Type B pancreatic cell (in vitro differentiated cells): ENCODE results near the gene ABHD12. TPM values are rescaled to one million over a fixed set of nuclear protein-coding genes. Genes with fewer than 3 reads are reported as not detected.

Experiments
- DNase-seq: peaks from one replicate; pipeline ENCODE4 v3.0.0; 2021; ENCODE audit warnings: mixed read lengths; ENCODE audit not compliant: unreplicated experiment; ENCODE audit errors: extremely low spot score
- H3K27ac Mint-ChIP-seq: 2 replicates; pipeline ENCODE4 v1.8.0; 2021; ENCODE audit warnings: mild to moderate bottlenecking, mixed read lengths
- H3K27me3 Mint-ChIP-seq: 2 replicates; pipeline ENCODE4 v1.8.0; 2021; ENCODE audit warnings: mixed read lengths
- H3K36me3 Mint-ChIP-seq: 2 replicates; pipeline ENCODE4 v1.8.0; 2021; ENCODE audit warnings: mixed read lengths
- H3K4me1 Mint-ChIP-seq: one replicate; pipeline ENCODE4 v1.8.0; 2021; ENCODE audit warnings: mixed read lengths; ENCODE audit not compliant: unreplicated experiment
- H3K4me3 Mint-ChIP-seq: 2 replicates; pipeline ENCODE4 v1.8.0; 2021; ENCODE audit warnings: mild to moderate bottlenecking, mixed read lengths
- H3K9me3 Mint-ChIP-seq: 2 replicates; pipeline ENCODE4 v1.8.0; 2021; ENCODE audit warnings: mixed read lengths
- long read RNA-seq: library from polyadenylated mRNA; unstranded; transcript quantifications from one replicate; pipeline ENCODE4 v2.0.0, GENCODE V29; 2020
- total RNA-seq: library from RNA; stranded (reverse); gene quantifications from 2 replicates; pipeline ENCODE4 v1.2.1, GENCODE V29; 2021; ENCODE audit warnings: low replicate concordance
- TF ChIP-seq, protein P1 (sequence below): fragments of 200-600 bp; sonication (generic); conservative IDR thresholded peaks from 2 replicates; pipeline ENCODE4 v1.5.0; 2021; ENCODE audit warnings: antibody characterized with exemption, mild to moderate bottlenecking

Gene ABHD12
- total RNA-seq, result 68.9 and 94.5 TPM in 2 replicates
- long read RNA-seq, partial matches to known transcripts, result 5 of 23 reads
- long read RNA-seq, other reads (novel, unspliced or antisense), result 13 of 23 reads

DNA sequence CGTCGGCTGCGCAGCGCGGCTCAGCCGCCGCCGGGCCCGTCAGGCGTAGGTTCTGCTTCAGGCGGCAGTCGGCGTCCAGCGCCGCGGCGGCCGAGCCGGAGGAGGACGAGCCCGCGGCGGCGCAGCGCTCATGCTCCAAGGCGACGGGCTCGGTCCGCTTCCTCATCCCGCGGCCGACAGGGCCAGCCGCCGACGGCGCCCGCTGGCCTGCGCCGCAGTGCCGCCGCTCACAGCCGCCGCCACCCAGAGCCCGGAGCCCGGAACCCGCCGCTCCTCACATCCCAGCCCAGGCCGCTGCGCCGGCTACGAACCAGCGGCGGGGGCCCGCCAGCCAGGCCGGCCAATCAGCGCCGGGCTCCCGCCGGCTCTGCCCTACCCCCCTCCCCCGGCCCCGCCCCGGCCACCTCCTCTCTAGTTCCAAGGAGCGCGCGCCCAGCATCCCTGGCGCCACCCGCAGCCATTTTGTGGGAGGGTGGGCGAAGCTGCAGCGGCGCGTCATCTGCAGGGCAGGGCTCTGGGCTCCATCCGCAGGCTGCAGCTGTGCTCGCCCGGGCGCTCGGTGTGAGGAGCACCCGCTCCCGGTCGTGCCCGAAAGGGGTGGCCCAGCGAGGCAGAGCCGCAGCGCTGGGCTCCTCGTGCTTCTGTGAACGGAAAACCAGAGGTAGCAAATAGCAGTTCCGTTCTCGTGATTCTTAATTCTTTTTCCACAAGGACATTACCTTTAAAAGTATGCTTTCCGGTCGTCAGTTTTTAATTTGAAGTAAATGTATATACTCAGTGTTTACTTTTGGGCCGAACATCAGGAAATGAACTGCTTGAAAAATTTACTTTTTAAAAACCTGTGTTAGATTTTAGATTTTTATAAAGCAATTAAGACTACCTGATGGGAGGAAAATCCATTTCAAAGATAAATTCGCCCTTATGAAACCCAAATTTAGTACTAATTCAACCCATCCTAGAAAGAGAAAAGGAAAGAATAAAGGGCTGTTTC, at the start of gene ABHD12:
Gene ABHD12, minus strand, starts transcription at position 298 of the 991 bp plus-strand sequence. Its CDS starts 132 bp downstream, at position 166.
- H3K9me3 Mint-ChIP-seq, result no peaks in the 10 kb centered on the region
- peaks cover 13% of the 10 kb centered on the region for H3K36me3 Mint-ChIP-seq
- peak; percentile 96 for DNase-seq
- H3K4me3 Mint-ChIP-seq, result peak within 1 kb of the TSS; percentile 95
- peaks cover 9% of the 10 kb centered on the region for H3K4me1 Mint-ChIP-seq
- TF ChIP-seq, protein P1, sequence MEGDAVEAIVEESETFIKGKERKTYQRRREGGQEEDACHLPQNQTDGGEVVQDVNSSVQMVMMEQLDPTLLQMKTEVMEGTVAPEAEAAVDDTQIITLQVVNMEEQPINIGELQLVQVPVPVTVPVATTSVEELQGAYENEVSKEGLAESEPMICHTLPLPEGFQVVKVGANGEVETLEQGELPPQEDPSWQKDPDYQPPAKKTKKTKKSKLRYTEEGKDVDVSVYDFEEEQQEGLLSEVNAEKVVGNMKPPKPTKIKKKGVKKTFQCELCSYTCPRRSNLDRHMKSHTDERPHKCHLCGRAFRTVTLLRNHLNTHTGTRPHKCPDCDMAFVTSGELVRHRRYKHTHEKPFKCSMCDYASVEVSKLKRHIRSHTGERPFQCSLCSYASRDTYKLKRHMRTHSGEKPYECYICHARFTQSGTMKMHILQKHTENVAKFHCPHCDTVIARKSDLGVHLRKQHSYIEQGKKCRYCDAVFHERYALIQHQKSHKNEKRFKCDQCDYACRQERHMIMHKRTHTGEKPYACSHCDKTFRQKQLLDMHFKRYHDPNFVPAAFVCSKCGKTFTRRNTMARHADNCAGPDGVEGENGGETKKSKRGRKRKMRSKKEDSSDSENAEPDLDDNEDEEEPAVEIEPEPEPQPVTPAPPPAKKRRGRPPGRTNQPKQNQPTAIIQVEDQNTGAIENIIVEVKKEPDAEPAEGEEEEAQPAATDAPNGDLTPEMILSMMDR, result no peak
- peak within 1 kb of the TSS; percentile 92 for H3K27ac Mint-ChIP-seq
- no peaks in the 10 kb centered on the region for H3K27me3 Mint-ChIP-seq

DNA sequence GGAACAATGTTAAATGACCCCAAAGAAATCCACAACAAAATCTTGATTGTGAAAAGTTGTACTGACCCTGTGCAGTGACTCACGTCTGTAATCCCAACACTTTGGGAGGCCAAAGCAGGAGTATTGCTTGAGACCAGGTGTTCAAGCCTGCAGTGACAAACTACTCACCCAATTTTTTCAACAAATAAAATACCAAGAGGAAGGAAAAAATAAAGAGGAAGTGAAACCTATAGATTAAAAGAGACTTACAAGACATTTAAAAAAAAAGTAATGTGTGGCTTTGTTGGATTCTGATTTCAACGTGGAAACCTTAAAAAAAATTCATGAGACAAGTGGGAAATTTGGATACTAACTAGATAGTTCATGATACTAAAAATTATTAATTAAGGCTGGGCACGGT, 48.7 kb upstream of the ABHD12 start:
- DNase-seq, result no peak
- H3K27ac Mint-ChIP-seq, result no peak overlapping the region
- peaks cover 11% of the 10 kb centered on the region for H3K36me3 Mint-ChIP-seq
- no peaks in the 10 kb centered on the region for H3K27me3 Mint-ChIP-seq
- no peaks in the 10 kb centered on the region for H3K9me3 Mint-ChIP-seq
- no peaks in the 10 kb centered on the region for H3K4me1 Mint-ChIP-seq
- no peak overlapping the region for H3K4me3 Mint-ChIP-seq
- TF ChIP-seq, protein P1, result no peak

DNA sequence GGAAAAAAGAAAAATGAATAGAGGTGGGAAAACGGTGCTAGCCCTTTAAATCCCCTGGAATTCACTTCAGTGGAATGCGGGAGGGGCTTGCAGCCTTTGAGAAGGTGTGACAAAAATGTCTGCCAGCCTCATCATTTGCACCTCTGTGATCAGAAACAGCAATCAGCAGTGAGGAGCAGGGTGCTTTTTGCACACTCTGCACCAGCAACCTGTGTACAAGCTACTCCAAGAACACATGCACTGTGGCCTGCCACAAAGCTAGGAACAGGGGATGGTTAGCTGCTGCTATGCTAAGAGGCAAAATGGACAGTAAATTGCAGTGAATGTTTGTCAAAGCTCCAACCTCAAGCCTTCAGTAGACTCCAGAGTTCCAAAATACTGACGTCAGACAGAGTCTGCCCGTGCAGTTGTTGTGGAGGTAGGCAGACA, 46.5 kb upstream of the ABHD12 start:
- H3K36me3 Mint-ChIP-seq, result peaks cover 16% of the 10 kb centered on the region
- no peak for DNase-seq

DNA sequence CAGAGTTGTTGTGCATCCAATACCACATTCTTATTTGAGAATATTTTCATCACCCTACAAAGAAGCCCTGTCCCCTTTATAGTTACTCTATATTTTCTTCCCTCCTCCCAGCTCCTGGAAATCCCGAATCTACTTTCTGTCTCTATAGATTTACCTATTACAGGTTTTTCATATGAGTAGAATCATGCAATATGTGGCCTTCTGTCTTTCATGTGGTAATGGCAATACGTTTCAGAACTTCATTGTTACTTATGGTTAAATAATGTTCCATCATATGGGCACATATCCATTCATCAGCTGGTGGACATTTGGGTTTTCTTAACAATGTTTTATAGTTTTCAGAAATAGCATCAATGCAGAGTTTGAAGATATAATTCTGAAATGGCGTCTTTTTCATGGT, 33.9 kb upstream of the ABHD12 start:
- no peak for DNase-seq
- H3K27ac Mint-ChIP-seq, result no peak overlapping the region
- no peaks in the 10 kb centered on the region for H3K4me1 Mint-ChIP-seq
- H3K4me3 Mint-ChIP-seq, result no peak overlapping the region
- H3K36me3 Mint-ChIP-seq, result peaks cover 19% of the 10 kb centered on the region
- TF ChIP-seq, protein P1, result no peak
- no peaks in the 10 kb centered on the region for H3K27me3 Mint-ChIP-seq
- no peaks in the 10 kb centered on the region for H3K9me3 Mint-ChIP-seq

More for the DNA sequence above, 46.5 kb upstream of the ABHD12 start:
- Mint-ChIP-seq H3K9me3 (no peaks in the 10 kb centered on the region), H3K27ac (peak overlapping the region; percentile 89), H3K4me3 (peak overlapping the region; percentile 5), H3K27me3 (no peaks in the 10 kb centered on the region), H3K4me1 (no peaks in the 10 kb centered on the region)
- TF ChIP-seq, protein P1, result no peak

DNA sequence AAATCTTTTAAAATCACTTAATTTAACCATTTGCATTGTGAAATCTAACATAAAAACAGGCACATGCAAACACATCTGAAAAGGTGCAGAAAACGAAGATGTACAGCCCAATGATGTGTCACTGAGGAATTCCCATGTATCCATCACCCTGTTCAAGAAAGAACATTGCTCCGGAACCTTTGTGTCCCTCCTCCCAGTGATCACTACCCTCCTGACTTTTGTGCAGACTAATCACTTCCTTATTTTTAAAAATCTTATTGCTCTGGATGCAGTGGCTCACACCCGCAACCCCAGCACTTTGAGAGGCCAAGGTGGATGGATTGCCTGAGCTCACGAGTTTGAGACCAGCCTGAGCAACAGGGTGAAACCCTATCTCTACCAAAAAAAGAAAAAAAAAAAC, 31.4 kb upstream of the ABHD12 start:
- DNase-seq, result no peak
- Mint-ChIP-seq H3K9me3 (no peaks in the 10 kb centered on the region), H3K4me3 (no peak overlapping the region), H3K4me1 (no peaks in the 10 kb centered on the region), H3K27ac (no peak overlapping the region), H3K27me3 (no peaks in the 10 kb centered on the region), H3K36me3 (peaks cover 13% of the 10 kb centered on the region)
- TF ChIP-seq, protein P1, result no peak
